RWPE2 (cell line): Measurements from ENCODE around the gene CPEB1.

Source experiments
- ATAC-seq: fragments of 200-7000 bp; cut with Tn5 transposase; 3 replicates; pipeline ENCODE4 v1.9.1; 2021; ENCODE audit warnings: low read depth
- DNase-seq: peaks from one replicate; pipeline ENCODE4 v3.0.0-alpha.2; 2020; ENCODE audit warnings: low spot score
- H3K27ac ChIP-seq: fragments of 450-650 bp; 2 replicates; pipeline ENCODE4 v1.5.1; 2017; ENCODE audit warnings: mild to moderate bottlenecking; ENCODE audit not compliant: poor library complexity, severe bottlenecking
- H3K27me3 ChIP-seq: fragments of 250-450 bp; sonication (Bioruptor Pico); 2 replicates; pipeline ENCODE4 v1.5.1; 2021; ENCODE audit warnings: mild to moderate bottlenecking, moderate library complexity; ENCODE audit not compliant: insufficient read depth, poor library complexity, severe bottlenecking
- H3K36me3 ChIP-seq: fragments of 250-450 bp; sonication (Bioruptor Pico); 2 replicates; pipeline ENCODE4 v1.5.1; 2020; ENCODE audit warnings: low read depth, mild to moderate bottlenecking, moderate library complexity
- H3K4me1 ChIP-seq: fragments of 250-450 bp; sonication (Bioruptor Pico); 2 replicates; pipeline ENCODE4 v1.5.1; 2021; ENCODE audit warnings: mild to moderate bottlenecking, moderate library complexity; ENCODE audit not compliant: insufficient read depth, poor library complexity, severe bottlenecking
- H3K4me3 ChIP-seq: fragments of 250-450 bp; sonication (Bioruptor Pico); 2 replicates; pipeline ENCODE4 v1.5.1; 2021; ENCODE audit warnings: mild to moderate bottlenecking, moderate library complexity; ENCODE audit not compliant: severe bottlenecking
- H3K9me3 ChIP-seq: fragments of 250-450 bp; sonication (Bioruptor Pico); 2 replicates; pipeline ENCODE4 v1.5.1; 2021; ENCODE audit warnings: mild to moderate bottlenecking, moderate library complexity; ENCODE audit not compliant: severe bottlenecking
- CTCF ChIP-seq: fragments of 450-650 bp; IDR thresholded peaks from one replicate; pipeline ENCODE4 v1.5.1; 2017; ENCODE audit warnings: mild to moderate bottlenecking, moderate library complexity; ENCODE audit not compliant: poor library complexity, severe bottlenecking

CPEB1 gene

GRCh38 chr15:82651708-82652107 is 4.5 kb upstream of the CPEB1 start:
- Histone ChIP-seq H3K4me3 (no peak overlapping the region), H3K9me3 (no peaks in the 10 kb centered on the region), H3K4me1 (no peaks in the 10 kb centered on the region), H3K27me3 (peaks cover 43% of the 10 kb centered on the region), H3K27ac (no peak overlapping the region), H3K36me3 (no peaks in the 10 kb centered on the region)
- no peak for DNase-seq
- ATAC-seq = no peak
- no peak for TF ChIP-seq CTCF

GRCh38 chr15:82650046-82650670 is 3.0 kb upstream of the CPEB1 start:
- Histone ChIP-seq H3K4me1 (no peaks in the 10 kb centered on the region), H3K4me3 (no peak overlapping the region), H3K27me3 (peaks cover 59% of the 10 kb centered on the region), H3K27ac (no peak overlapping the region), H3K36me3 (no peaks in the 10 kb centered on the region), H3K9me3 (no peaks in the 10 kb centered on the region)
- no peak for ATAC-seq
- no peak for TF ChIP-seq CTCF
- DNase-seq = no peak

- H3K27me3 ChIP-seq = peaks cover 63% of the 10 kb centered on the region
- no peak for ATAC-seq
- TF ChIP-seq CTCF = no peak
These were observed 2.2 kb upstream of the CPEB1 start for GRCh38 chr15:82649226-82649999.

GRCh38 chr15:82648257-82649103 is 1.3 kb upstream of the CPEB1 start:
- Histone ChIP-seq H3K4me1 (no peaks in the 10 kb centered on the region), H3K4me3 (no peak overlapping the region)

More at GRCh38 chr15:82649226-82649999, 2.2 kb upstream of the CPEB1 start:
- Histone ChIP-seq H3K36me3 (no peaks in the 10 kb centered on the region), H3K9me3 (no peaks in the 10 kb centered on the region), H3K4me3 (no peak overlapping the region), H3K27ac (no peak overlapping the region), H3K4me1 (no peaks in the 10 kb centered on the region)
- no peak for DNase-seq

More at GRCh38 chr15:82648257-82649103, 1.3 kb upstream of the CPEB1 start:
- no peaks in the 10 kb centered on the region for H3K36me3 ChIP-seq
- H3K27me3 ChIP-seq = peaks cover 63% of the 10 kb centered on the region
- no peak for TF ChIP-seq CTCF
- DNase-seq (no peak), ATAC-seq (no peak)
- no peaks in the 10 kb centered on the region for H3K9me3 ChIP-seq
- no peak overlapping the region for H3K27ac ChIP-seq
